Peyer's patch (tissue), 4 donors: Measurements from ENCODE around the gene CYP2J2. TPM values are rescaled to one million over a fixed set of nuclear protein-coding genes. Genes with fewer than 3 reads are reported as not detected.

Experiments used
- DNase-seq, 3 donors: peaks; one replicate each; pipeline ENCODE4 v3.0.0-alpha.2; 2017 to 2019
- H3K27ac ChIP-seq, 4 donors: fragments of 200-600 bp; sonication (generic); one replicate each; pipeline ENCODE4 v1.5.1; 2016 to 2019
- H3K27me3 ChIP-seq, 2 donors: fragments of 200-600 bp; sonication (generic); one replicate each; pipeline ENCODE4 v1.5.1; 2019
- H3K36me3 ChIP-seq, 3 donors: fragments of 200-600 bp; sonication (generic); one replicate each; pipeline ENCODE4 v1.5.1; 2016 to 2019
- H3K4me1 ChIP-seq, 4 donors: fragments of 200-600 bp; sonication (generic); one replicate each; pipeline ENCODE4 v1.5.1; 2016 to 2019
- H3K4me3 ChIP-seq, 4 donors: fragments of 200-600 bp; sonication (generic); 1 replicate in 3 of 4; 2 replicates in 1 of 4; pipeline ENCODE4 v1.5.1; 2016 to 2019; ENCODE audit warnings: mild to moderate bottlenecking in 1 of 4
- H3K9me3 ChIP-seq, 4 donors: fragments of 200-600 bp; sonication (generic); one replicate each; pipeline ENCODE4 v1.5.1; 2016 to 2019; ENCODE audit warnings: mild to moderate bottlenecking in 1 of 4
- CTCF ChIP-seq, 6 experiments: fragments of 450-650 bp in 4 of 6; fragments of 200-600 bp in 2 of 6; sonication (generic) in 1 of 6; IDR thresholded peaks; one replicate each; pipeline ENCODE4 v1.5.1; 2017 to 2019; ENCODE audit warnings: antibody characterized with exemption in 6 of 6, mild to moderate bottlenecking in 3 of 6, moderate library complexity in 1 of 6
- POLR2A ChIP-seq, 2 donors: fragments of 450-650 bp; IDR thresholded peaks; one replicate each; pipeline ENCODE4 v1.5.1; 2017; ENCODE audit warnings: antibody characterized with exemption in 2 of 2, mild to moderate bottlenecking in 2 of 2, moderate library complexity in 2 of 2
- total RNA-seq, 4 donors: library from RNA; depleted of rRNA; stranded (reverse); fragments of >200 nt; gene quantifications; one replicate each; pipeline ENCODE4 v1.1.0, GENCODE V29; 2016

CYP2J2 gene
- total RNA-seq, 4 donors from 2014 or later, result 14.9 to 243 (median 169) TPM

- TF ChIP-seq POLR2A (IDR thresholded peaks at IDR 0.05), result no peak
- TF ChIP-seq CTCF (IDR thresholded peaks at IDR 0.05), result no peak
- no peak overlapping the region for H3K27ac ChIP-seq
- H3K4me3 ChIP-seq, result no peak overlapping the region
Measured at GRCh38 chr1:59967780-59968179, 41.2 kb upstream of the CYP2J2 start.

GRCh38 chr1:59967141-59967697 lies 40.6 kb upstream of the CYP2J2 start:
- Histone ChIP-seq H3K27ac (no peak overlapping the region), H3K36me3 (no peaks in the 10 kb centered on the region), H3K4me3 (no peak overlapping the region), H3K27me3 (no peaks in the 10 kb centered on the region), H3K4me1 (no peaks in the 10 kb centered on the region), H3K9me3 (no peaks in the 10 kb centered on the region)
- no peak for TF ChIP-seq CTCF (IDR thresholded peaks at IDR 0.05)
- TF ChIP-seq POLR2A (IDR thresholded peaks at IDR 0.05), result no peak
- no peak for DNase-seq

More at GRCh38 chr1:59967780-59968179, 41.2 kb upstream of the CYP2J2 start:
- Histone ChIP-seq H3K4me1 (no peaks in the 10 kb centered on the region), H3K9me3 (no peaks in the 10 kb centered on the region), H3K36me3 (no peaks in the 10 kb centered on the region), H3K27me3 (no peaks in the 10 kb centered on the region)
- no peak for DNase-seq

DNA sequence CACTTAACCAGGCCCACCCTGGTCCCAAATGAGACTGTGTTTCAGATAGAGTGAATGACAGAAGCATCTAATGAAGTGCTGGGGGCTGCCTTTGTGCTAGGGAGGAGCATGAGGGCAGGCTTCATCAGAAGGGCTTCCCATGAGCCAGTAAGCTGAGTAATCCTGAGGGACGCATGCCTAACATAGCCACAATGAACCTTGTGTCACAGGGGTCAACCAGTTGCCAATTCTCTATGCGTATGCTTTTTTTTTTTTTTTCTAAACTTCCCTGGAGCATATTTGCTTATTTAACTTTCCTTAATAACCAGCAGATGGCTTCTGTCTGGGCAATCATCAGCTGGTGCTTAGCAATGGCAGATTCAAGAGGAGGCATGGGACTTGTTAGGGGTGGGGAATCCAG lies 25.5 kb upstream of the CYP2J2 start:
- Histone ChIP-seq H3K27ac (no peak overlapping the region), H3K27me3 (no peaks in the 10 kb centered on the region), H3K9me3 (no peaks in the 10 kb centered on the region), H3K4me1 (no peaks in the 10 kb centered on the region), H3K36me3 (no peaks in the 10 kb centered on the region), H3K4me3 (no peak overlapping the region)
- DNase-seq, result no peak
- TF ChIP-seq CTCF (IDR thresholded peaks at IDR 0.05) (no peak), POLR2A (IDR thresholded peaks at IDR 0.05) (no peak)

- DNase-seq, result no peak
- TF ChIP-seq POLR2A (IDR thresholded peaks at IDR 0.05) (no peak), CTCF (IDR thresholded peaks at IDR 0.05) (no peak)
- no peaks in the 10 kb centered on the region for H3K9me3 ChIP-seq
- H3K36me3 ChIP-seq, result no peaks in the 10 kb centered on the region
- no peak overlapping the region for H3K27ac ChIP-seq
- H3K27me3 ChIP-seq, result no peaks in the 10 kb centered on the region
- no peaks in the 10 kb centered on the region for H3K4me1 ChIP-seq
- no peak overlapping the region for H3K4me3 ChIP-seq
Measured at GRCh38 chr1:59949648-59950047, 23.1 kb upstream of the CYP2J2 start.

DNA sequence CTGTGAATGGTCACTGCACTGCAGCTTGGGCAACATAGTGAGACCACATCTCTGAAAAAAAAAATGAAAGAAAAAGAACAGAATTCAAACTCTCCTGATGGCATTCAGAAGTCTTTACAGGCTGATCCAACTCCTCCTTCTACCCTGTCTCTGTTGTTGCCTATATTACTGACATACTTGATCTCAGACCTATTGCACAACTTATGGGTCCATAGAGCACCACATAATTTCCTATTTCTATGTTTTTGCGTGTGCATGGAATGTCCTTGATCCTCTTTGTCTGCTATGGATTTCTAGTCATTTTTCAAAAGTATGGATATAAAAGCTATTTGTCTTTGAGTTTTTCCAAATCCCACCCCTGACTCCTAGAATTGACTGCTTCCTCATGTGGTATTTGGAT lies 22.4 kb upstream of the CYP2J2 start:
- no peaks in the 10 kb centered on the region for H3K36me3 ChIP-seq

More for the DNA sequence above, 22.4 kb upstream of the CYP2J2 start:
- Histone ChIP-seq H3K4me3 (no peak overlapping the region), H3K9me3 (no peaks in the 10 kb centered on the region), H3K4me1 (no peaks in the 10 kb centered on the region), H3K27ac (no peak overlapping the region), H3K27me3 (no peaks in the 10 kb centered on the region)
- no peak for DNase-seq
- no peak for TF ChIP-seq POLR2A (IDR thresholded peaks at IDR 0.05)
- TF ChIP-seq CTCF (IDR thresholded peaks at IDR 0.05), result no peak
